Measurements from ENCODE around the gene MBOAT2.
"Not testable (repeated sequence)": the region's sequence is repeated elsewhere in the genome, so short reads cannot be mapped to it uniquely, and the experiment has no call there.

MBOAT2 gene

DNA sequence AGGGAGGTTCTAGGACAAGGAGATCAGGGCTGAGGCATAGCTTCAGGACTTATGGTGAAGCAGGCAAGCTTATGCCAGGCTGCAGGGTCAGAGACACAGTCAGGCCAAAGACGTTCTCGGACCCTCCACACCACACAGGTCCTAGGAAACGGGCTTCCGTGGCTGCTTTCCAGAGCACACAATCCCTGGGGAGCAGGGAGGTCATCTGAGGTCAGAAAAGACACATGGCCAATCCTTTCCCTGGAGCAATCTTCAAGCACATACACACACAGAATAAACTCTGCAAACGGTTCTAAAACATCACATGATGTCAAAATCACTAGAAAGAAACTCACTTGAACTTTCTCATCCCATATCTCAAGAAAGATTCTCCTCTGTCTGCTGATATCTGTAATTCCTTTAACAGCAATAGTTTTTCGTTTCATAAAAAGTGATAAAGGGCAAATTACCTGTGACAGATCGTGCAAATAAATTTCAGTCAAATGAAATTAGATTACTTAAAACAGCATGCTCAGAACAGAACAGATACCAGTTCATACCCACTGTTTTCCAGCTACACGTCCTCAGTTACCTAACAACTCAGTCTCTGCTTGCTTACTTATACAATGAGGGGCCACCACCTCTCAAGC is 63.9 kb downstream of the MBOAT2 start:
- no peak for DNase-seq

DNA sequence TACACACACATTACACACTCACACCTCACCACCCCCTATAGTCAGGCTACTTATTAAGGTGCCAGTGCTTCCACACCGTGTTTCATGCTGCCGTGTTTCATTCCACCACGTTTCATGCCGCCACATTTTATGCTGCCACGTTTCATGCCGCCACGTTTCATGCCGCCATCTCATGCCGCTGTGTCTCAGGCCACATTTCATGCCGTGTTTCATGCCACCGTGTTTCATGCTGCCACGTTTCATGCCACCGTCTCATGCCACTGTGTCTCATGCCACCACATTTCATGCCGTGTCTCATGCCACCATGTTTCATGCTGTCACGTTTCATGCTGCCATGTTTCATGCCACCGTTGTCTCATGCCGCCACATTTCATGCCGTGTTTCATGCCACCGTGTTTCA is 65.1 kb downstream of the MBOAT2 start:
- DNase-seq = no peak

DNA sequence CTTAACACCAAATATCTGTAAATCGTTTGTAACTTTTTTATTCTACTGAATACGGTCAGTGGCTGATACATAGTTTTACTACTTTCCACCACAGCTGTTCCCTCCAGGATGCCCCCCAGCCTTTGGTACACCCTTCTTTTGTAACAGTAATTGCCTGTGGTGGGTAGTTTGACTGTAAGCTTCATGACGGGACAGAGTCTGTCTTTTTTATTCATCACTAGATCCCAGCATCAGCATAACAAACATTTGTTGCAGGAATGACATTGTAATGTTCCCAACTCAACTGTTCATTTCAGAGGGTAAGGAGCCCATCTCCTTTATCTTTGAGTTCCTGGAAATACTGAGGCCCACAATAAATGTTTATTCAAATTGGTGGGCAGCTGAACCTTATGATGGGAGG is 67.5 kb downstream of the MBOAT2 start:
- DNase-seq = no peak

DNA sequence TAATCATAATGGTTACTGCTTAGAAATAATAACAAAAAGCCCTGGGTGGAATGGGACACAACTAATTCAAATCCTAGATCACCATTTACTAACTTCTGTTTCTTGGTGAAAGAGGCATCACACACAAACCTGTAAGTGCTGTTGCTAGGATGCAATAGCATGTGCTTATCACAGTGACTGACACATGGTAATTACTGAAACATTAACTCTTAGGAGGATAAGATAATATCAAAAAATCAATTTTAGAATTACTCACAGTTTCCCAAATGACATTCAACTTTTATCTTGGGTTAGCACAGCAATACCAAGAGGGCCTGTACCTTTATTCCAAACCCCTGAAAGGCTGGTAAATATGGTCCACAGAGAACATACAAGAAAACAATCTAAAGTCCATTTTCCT is 69.1 kb downstream of the MBOAT2 start:
- DNase-seq = no peak

DNA sequence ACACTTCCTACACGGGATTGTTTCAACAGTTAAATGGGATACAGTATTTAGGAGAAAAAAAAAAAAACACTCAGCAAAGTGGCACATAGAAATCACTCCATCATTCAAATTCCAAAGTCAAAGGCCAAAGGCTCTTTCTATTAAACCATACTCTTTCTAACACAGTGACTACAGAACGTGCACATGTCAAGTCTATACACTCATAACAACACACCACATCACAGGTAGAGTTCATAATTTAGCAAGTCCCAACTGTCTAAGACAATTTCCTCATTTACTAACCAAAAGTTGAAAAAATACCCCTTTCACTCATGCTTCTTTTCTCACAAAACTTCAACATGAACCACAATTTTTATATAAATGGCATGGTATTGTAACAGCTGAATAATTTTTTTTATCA is 70.8 kb downstream of the MBOAT2 start:
- DNase-seq = no peak

DNA sequence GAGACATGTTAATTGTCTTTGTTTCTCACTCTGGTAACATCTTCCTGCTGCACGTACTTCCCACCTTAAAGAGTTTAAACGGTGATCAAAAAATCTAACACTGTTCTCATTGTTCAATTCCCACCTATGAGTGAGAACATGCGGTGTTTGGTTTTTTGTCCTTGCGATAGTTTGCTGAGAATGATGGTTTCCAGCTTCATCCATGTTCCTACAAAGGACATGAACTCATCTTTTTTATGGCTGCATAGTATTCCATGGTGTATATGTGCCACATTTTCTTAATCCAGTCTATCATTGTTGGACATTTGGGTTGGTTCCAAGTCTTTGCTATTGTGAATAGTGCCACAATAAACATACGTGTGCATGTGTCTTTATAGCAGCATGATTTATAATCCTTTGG is 73.3 kb downstream of the MBOAT2 start:
- DNase-seq = not testable (repeated sequence)

DNA sequence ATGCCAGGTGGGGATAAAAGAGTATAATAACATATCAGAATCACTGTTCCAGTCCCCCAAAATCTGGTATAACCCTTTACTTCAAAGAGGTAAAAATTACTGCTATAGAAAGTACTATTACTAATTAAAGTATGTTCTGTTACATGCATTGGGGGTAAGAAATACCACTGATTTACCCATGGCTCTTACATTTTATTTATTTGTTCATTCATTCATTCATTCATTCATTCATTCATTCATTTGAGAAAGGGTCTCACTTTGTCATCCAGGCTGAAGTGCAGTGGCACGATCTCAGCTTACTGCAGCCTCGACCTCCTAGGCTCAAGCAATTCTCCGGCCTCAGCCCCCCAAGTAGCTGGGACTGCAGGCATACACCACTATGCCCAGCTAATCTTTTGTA is 74.4 kb downstream of the MBOAT2 start:
- DNase-seq = no peak

DNA sequence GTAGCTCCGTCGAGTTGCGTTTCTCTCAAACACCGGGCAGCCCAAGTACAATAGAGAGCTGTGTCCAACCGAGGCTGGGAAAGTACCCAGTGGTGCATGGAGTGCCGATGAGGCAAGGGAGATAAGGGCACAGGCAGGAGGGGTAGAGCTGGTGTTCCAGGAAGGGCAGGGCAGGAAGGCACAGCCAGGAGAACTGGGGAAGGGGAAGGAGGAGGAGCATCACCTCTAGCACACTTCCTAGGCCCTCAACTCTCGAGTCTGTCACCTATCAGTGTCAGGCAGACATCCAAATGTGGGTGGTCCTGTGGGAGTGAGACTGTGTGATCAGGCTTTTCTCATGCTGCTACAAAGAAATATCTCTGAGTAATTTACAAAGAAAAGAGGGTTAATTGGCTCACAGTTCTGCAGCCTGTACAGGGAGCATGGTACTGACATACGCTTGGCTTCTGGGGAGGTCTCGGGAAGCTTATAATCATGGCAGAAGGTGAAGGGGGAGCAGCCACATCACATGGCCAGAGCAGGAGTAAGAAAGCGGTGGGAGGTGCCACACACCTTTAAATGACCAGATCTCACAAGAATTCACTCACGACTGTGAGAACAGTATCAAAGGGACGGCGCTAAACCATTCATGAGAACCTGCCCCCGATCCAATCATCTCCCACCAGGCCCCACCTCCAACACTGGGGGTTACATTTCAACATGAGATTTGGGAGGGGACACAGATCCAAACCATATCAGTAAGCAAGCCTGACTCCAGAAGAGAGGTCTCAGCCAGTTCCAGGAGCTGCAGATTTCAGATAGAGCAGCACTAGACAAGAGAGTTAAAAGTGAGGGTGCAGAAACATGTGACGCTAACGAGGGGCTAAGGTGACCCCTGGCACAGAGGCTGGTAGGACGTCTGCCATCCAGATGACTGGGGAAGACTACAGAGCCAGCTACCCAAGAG is 75.7 kb downstream of the MBOAT2 start:
- no peak for DNase-seq

DNA sequence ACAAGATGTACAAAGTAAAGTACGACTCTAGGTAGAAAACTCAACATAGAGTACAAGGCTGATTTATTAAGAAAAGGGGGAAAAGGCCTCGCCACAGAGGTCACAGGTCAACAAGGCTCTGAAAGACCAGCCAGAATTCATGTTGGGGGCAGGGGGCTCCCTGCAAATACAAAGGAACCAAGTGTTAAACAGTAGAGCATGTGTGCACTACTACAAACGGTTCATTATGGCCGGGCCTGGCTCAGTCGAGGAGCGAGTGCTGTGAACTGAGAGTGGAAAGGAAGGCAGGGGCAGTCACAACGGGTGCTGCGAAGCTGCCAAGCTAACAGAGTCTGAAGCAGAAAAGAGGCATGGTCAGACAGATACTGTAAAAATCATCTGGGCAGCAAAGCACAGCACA is 77.1 kb downstream of the MBOAT2 start:
- DNase-seq = no peak

DNA sequence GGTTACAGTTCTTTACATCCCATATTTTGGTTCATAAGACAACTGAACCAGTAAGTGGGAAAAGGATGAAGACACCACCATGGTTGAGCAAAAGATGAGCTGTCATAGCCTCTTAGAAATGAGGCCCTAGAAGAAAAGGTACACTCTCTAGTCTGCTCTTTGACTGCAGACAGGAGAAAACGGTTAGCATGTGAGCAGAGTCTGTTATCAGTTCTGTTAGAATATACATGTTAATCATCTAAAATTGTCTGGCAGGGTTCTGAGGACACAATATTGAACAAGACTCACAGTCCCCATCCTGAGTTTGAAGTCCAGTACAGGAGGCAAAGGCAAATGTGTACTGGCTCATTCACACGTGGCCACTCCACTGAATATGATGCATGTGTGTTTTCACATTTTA is 78.1 kb downstream of the MBOAT2 start:
- DNase-seq = no peak

DNA sequence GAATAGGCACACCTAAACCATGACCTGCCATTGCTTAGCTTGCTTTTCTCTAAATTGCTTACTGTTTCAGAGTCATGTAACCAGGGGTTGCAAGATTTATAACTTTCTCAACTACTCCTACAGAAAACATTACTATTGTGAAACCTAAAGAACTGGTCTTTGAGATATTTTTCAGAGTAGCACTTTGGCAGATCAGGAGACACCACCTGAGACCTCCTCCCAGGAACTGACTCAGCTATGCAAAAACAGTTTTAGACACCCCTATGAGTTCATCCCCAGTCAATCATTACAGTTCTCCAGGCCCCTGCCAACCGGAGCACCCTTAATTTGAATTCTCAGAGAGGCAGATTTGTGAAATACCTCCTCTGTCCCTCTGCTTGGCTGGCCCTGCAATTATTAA is 80.3 kb downstream of the MBOAT2 start:
- no peak for DNase-seq

DNA sequence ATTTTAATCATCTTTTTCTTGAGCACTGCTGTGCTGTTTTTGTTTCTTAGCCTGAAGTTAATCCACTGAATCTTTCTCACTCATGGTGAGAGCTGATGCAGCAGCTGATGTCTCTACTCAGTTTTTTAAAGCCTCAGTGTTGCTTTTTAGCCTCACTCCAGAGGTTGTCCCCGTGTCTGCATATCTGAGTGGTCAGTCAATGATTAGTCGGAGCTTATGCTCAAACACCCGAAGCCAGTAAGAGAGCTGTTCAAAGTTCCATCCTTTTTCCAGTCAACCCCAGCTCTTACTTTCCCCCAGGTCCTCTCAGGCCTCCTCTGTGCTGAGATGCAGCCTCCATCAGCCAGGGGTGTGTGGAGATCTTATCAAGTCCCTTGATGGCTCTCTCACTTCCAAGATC is 81.1 kb downstream of the MBOAT2 start:
- DNase-seq = no peak

DNA sequence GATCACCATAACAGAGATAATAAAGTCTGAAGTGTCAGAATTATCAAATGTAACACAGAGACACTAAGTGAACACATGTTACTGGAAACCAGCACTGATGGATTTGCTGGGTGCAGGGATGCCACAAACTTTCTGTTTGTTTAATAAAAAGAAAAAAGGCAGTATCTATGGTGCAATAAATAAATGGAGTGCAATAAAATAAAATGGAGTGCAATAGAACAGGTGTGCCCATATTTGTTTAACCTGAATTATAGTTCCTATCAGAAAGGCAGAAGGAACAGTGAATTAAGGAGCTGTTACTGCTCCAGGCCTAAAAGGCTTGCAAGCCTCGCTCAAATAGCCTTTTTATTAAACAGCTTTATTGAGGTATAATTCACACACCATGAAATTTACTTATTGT is 85.1 kb downstream of the MBOAT2 start:
- no peak for DNase-seq

DNA sequence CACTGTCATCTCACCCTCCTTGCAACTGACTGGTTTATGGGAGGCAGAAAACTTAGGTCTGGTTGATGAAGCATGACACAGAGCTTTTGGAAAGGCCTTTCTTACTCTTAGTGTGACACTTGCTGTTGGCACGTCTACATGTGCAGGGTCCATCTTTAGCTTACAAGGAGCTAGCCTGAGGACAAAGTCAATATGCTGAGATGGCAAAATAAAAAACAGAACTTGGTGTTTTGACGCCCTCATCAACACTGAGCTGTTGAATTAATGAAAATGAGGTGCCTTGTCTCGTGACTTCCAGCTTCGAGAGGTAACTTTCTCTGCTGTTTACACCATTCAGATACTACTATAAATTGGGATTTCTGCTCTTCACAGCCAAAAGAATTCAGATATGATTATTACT is 87.5 kb downstream of the MBOAT2 start:
- no peak for DNase-seq

DNA sequence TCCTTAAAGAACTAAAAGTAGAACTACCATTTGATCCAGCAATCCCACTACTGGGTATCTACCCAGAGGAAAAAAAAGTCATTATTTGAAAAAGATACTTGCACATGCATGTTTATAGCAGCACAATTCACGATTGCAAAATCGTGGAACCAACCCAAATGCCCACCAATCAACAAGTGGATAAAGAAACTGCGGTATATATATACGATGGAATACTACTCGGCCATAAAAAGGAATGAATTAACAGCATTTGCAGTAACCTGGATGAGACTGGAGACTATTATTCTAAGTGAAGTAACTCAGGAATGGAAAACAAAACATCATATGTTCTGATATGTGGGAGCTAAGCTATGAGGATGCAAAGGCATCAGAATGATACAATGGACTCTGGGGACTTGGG is 89.7 kb downstream of the MBOAT2 start:
- not testable (repeated sequence) for DNase-seq

DNA sequence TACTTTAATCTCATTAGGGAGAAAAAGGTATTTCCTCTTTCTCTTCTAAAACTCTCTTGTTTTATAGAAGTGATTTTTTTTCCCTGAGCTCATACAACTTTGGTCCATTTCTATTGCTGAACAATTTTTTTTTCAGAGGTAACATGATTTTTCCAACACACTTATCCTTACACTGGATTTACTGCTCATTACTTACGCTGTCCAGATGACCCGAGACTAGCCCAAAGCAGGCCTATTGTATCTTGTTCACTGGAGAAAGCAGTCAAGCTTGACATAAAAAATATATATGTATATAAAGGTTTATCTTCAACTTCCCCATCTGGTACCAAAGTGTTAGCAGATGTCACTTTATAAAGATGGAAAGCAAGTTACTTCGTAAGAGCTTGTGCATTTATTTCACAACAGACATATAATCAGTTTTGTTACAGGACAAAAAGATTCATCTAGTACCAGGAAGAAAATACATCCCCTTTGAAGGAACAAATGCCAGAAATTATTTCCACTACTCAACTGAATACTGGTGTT is 95.7 kb downstream of the MBOAT2 start:
- DNase-seq = no peak

DNA sequence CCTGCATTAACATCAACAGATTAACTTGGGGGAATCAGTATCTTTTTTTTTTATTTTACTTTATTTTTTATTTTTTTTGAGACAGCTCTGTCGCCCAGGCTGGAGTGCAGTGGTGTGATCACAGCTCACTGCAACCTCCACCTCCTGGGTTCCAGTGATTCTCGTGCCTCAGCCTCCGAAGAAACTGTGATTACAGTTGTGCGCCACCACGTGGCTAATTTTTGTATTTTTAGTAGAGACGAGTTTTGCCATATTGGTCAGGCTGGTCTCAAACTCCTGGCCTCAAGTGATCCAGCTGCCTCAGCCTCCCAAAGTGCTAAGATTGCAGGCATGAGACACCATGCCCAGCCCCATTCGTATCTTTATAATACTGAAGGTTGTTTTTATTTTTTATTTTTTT is 99.6 kb downstream of the MBOAT2 start:
- not testable (repeated sequence) for DNase-seq

DNA sequence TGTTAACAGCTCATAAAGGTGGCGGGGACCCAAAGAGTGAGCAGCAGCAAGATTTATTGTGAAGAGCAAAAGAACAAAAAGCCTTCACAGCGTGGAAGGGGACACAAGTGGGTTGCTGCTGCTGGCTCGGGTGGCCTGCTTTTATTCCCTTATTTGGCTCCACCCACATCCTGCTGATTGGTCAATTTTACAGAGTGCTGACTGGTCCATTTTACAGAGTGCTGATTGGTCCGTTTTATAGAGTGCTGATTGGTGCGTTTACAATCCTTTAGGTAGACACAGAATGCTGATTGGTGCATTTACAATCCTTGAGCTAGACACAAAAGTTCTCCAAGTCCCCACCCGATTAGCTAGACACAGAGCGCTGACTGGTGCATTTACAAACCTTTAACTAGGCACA is 100.7 kb downstream of the MBOAT2 start:
- not testable (repeated sequence) for DNase-seq

DNA sequence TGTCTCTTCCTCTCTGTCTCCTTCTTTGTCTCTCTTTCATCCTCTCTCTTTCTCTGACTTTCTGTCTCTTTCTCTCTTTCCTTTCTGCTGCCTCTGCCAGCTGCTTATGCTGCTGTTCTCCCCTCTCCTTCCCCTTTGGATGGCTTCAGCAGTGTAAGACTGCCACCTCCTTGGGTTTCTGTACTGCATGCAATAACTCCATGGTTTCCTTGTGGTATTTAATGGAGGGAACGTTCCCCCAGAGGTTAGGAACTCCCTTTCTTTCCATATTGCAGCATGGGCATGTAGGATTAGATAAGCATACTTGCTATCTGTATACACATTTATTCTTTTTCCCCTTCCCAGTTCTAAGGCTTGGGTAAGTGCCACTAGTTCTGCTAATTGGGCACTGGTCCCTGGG is 106.3 kb downstream of the MBOAT2 start:
- DNase-seq = not testable (repeated sequence)

DNA sequence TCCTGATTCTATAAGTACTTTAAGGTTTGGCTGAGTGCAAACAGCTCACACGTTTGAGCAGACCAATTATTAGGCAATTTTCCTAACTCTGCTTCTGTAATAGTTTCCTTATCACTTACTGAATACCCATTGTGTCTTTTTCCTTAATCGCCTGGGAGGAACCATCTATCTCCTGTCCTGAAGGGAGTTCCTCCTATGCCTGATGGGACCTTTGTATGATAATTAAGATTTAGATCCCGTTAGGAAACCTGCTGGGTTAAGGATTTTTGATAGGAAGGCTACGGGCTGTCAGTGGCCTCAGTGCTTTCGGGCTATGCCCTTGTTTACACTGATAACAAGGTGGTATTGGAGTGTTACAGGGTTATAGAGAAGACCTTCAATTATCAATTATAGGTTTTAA is 106.8 kb downstream of the MBOAT2 start:
- not testable (repeated sequence) for DNase-seq

DNA sequence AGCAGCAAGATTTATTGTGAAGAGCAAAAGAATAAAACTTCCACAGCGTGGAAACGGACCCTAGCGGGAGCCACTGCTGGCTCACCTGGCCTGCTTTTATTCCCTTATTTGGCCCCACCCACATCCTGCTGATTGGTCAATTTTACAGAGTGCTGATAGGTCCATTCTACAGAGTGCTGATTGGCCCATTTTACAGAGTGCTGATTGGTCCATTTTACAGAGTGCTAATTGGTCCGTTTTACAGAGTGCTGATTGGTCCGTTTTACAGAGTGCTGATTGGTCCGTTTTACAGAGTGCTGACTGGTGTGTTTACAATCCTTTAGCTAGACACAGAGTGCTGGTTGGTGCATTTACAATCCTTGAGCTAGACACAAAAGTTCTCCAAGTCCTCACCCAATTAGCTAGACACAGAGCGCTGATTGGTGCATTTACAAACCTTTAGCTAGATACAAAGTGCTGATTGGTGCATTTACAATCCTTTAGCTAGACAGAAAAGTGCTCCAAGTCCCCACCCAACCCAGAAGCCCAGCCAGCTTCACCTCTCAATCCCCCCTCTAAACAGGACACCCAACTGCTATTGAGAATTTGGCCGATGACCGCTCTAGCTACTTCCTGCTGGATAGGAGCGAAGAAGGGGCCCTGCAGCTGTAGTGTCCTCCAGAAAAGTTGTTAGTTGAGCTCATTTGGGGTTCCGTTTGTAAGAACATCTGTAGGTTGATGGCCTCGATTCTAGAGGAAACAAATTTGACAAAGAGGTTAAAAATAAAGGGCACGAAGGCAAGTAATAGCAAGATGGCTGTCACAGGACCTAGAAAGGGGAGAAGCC is 108.2 kb downstream of the MBOAT2 start:
- not testable (repeated sequence) for DNase-seq

DNA sequence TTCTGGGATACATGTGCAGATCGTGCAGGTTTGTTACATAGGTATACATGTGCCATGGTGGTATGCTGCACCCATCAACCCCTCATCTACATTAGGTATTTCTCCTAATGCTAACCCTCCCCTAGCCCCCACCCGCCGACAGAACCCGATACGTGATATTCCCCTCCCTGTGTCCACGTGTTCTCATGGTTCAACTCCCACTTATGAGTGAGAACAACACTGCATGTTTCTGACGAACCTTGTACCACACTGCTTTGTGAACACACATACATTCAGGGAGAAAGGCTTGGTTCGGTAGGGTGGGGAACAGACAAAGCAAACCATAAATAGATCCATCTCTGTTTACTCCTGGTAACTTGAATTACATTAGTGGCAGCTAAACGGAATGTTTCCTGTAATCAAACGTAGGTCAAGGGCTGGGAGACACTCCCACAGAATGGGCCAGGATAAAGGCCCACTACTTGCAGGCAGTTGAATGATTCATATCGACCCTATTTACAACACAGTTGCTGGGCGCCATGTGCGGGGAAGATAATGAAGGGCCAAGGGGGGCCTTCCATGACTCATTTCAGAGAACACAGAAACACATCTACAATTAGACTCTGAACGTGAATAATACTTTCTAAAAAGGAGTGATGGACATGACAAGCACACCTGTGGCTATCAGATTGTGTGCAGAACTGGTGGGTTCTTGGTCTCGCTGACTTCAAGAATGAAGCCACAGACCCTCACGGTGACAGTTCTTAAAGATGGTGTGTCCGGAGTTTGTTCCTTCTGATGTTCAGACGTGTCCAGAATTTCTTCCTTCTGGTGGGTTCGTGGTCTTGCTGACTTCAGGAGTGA is 109.3 kb downstream of the MBOAT2 start:
- no peak for DNase-seq
